Measurements from ENCODE around the gene WAPL. TPM values are rescaled to one million over a fixed set of nuclear protein-coding genes. Genes with fewer than 3 reads are reported as not detected.
A peak's percentile ranks its signal among the peaks of the same experiment; 100 is the strongest.

WAPL gene
- total RNA-seq, 1 donor from 2014 or later: 43.2 TPM

- FAIRE-seq: no peak
- no peaks in the 10 kb centered on the region for H3K27me3 ChIP-seq (ENCODE audit: insufficient read depth, low read length)
- H3K27ac ChIP-seq (ENCODE audit: low read depth, low read length): peak overlapping the region; percentile 39
- peaks cover 20% of the 10 kb centered on the region for H3K36me3 ChIP-seq (ENCODE audit: insufficient read depth, low read length)
- Mint-ChIP-seq H3K27me3 (ENCODE audit: low read depth, unreplicated experiment) (no peaks in the 10 kb centered on the region), H3K36me3 (ENCODE audit: low read depth, unreplicated experiment) (peaks cover 31% of the 10 kb centered on the region), H3K4me3 (ENCODE audit: unreplicated experiment) (no peak overlapping the region), H3K27ac (ENCODE audit: unreplicated experiment) (peak overlapping the region; percentile 100), H3K9me3 (ENCODE audit: unreplicated experiment) (no peaks in the 10 kb centered on the region), H3K4me1 (ENCODE audit: low read depth, unreplicated experiment) (peaks cover 64% of the 10 kb centered on the region)
- H3K9ac ChIP-seq (ENCODE audit: low read length): peak overlapping the region; percentile 5
- no peak for TF ChIP-seq CTCF (IDR thresholded peaks at IDR 0.05; ENCODE audit: insufficient read depth, low read depth, low read length)
- TF ChIP-seq EZH2 (IDR thresholded peaks at IDR 0.05; ENCODE audit: insufficient read depth, low read length): no peak
- DNase-seq (ENCODE audit: low read depth): peak; percentile 79
- no peak overlapping the region for H3K4me3 ChIP-seq (ENCODE audit: insufficient read depth, low read depth, low read length)
- H2AFZ ChIP-seq (ENCODE audit: low read depth, low read length): no peak overlapping the region
- H3K4me1 ChIP-seq (ENCODE audit: insufficient read depth, low read length): peaks cover 37% of the 10 kb centered on the region
- no peak overlapping the region for H3K4me2 ChIP-seq (ENCODE audit: low read length)
- no peaks in the 10 kb centered on the region for H4K20me1 ChIP-seq (ENCODE audit: insufficient read depth, low read length)
- no peaks in the 10 kb centered on the region for H3K9me3 ChIP-seq (ENCODE audit: insufficient read depth, low read depth, low read length)
- peaks cover 10% of the 10 kb centered on the region for H3K79me2 ChIP-seq (ENCODE audit: insufficient read depth, low read length)
These were observed 78.5 kb downstream of the WAPL start for GRCh38 chr10:86443069-86443468.

- H3K4me2 ChIP-seq (ENCODE audit: low read length): peak overlapping the region; percentile 67
- no peaks in the 10 kb centered on the region for H3K27me3 Mint-ChIP-seq (ENCODE audit: low read depth, unreplicated experiment)
These were observed 80.4 kb downstream of the WAPL start for GRCh38 chr10:86440874-86441843.

More at GRCh38 chr10:86440874-86441843, 80.4 kb downstream of the WAPL start:
- no peaks in the 10 kb centered on the region for H3K9me3 ChIP-seq (ENCODE audit: insufficient read depth, low read depth, low read length)
- H3K36me3 ChIP-seq (ENCODE audit: insufficient read depth, low read length): peaks cover 31% of the 10 kb centered on the region
- H3K4me1 ChIP-seq (ENCODE audit: insufficient read depth, low read length): peaks cover 37% of the 10 kb centered on the region
- peaks cover 10% of the 10 kb centered on the region for H3K79me2 ChIP-seq (ENCODE audit: insufficient read depth, low read length)
- H3K4me3 Mint-ChIP-seq (ENCODE audit: unreplicated experiment): peak overlapping the region; percentile 51
- no peak for TF ChIP-seq EZH2 (IDR thresholded peaks at IDR 0.05; ENCODE audit: insufficient read depth, low read length)
- TF ChIP-seq CTCF (IDR thresholded peaks at IDR 0.05; ENCODE audit: insufficient read depth, low read depth, low read length): no peak
- H3K9me3 Mint-ChIP-seq (ENCODE audit: unreplicated experiment): no peaks in the 10 kb centered on the region
- H3K27ac Mint-ChIP-seq (ENCODE audit: unreplicated experiment): peak overlapping the region; percentile 100
- peak overlapping the region; percentile 96 for H3K27ac ChIP-seq (ENCODE audit: low read depth, low read length)
- peaks cover 60% of the 10 kb centered on the region for H3K4me1 Mint-ChIP-seq (ENCODE audit: low read depth, unreplicated experiment)
- DNase-seq (ENCODE audit: low read depth) (peak; percentile 88), FAIRE-seq (no peak)
- peaks cover 33% of the 10 kb centered on the region for H3K36me3 Mint-ChIP-seq (ENCODE audit: low read depth, unreplicated experiment)
- H4K20me1 ChIP-seq (ENCODE audit: insufficient read depth, low read length): no peaks in the 10 kb centered on the region
- peak overlapping the region; percentile 77 for H3K9ac ChIP-seq (ENCODE audit: low read length)
- H2AFZ ChIP-seq (ENCODE audit: low read depth, low read length): no peak overlapping the region
- H3K27me3 ChIP-seq (ENCODE audit: insufficient read depth, low read length): no peaks in the 10 kb centered on the region
- H3K4me3 ChIP-seq (ENCODE audit: insufficient read depth, low read depth, low read length): no peak overlapping the region
